ENCODE results near the gene GPR141.

GPR141 gene

GRCh38 chr7:37683246-37684120, at the start of gene GPR141:
TSS of gene GPR141 (plus strand) at chr7:37683766. CDS start at chr7:37740394, 56,628 bp downstream.
- DNase-seq: no peak

DNA sequence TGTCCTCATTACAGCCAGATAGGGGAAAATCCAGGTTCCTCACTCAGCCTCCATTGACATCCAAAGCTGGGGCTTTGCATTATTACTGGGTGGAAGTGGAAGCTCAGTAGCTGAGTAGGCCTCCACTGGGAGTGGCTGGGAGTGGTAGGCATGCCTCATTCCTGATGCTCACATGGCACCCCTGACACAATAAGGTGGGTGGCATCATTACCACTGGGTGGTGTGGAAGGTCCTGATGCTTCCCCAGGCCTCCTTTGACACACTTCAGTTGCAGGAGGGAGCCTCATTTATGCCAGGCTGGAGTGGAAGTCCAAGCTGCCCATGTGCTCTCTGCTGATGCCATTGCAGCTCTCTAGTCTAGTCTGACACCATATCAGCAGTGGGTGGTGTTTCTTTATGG, 48.2 kb upstream of the GPR141 start:
- DNase-seq: no peak

DNA sequence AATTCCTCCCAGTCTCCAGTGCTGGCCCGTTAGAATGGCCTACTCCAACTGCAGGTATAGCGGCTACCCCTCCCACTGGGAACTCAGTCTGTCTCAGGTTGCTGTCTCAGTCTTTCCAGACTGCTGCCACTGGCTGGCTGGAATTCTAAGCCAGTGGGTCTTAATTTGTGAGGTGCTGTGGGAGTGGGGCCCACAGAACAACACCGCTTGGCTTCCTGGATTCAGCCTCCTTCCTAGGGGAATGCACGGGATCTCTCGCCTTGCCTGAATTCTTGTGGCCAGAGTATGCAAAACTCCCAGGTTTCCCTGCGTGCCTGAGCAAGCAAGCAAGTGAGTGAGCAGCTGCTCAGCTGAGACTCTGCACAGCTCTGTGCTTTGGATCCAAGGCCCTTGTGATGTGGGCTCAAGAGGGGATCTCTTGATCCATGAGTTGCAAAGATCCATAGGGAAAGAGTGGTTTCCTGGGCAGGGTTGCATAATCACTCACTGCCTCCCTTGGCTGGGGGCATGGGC, 41.5 kb upstream of the GPR141 start:
- DNase-seq: no peak

GRCh38 chr7:37643876-37644275, 39.7 kb upstream of the GPR141 start:
- no peak for DNase-seq

- DNase-seq: no peak
These were observed 38.1 kb upstream of the GPR141 start for GRCh38 chr7:37645282-37646050.

- DNase-seq: no peak
These were observed 26.5 kb upstream of the GPR141 start for GRCh38 chr7:37656913-37657530.

- no peak for DNase-seq
These were observed 25.8 kb upstream of the GPR141 start for GRCh38 chr7:37657816-37658215.

- DNase-seq: no peak
These were observed 23.5 kb upstream of the GPR141 start for GRCh38 chr7:37659971-37660565.

DNA sequence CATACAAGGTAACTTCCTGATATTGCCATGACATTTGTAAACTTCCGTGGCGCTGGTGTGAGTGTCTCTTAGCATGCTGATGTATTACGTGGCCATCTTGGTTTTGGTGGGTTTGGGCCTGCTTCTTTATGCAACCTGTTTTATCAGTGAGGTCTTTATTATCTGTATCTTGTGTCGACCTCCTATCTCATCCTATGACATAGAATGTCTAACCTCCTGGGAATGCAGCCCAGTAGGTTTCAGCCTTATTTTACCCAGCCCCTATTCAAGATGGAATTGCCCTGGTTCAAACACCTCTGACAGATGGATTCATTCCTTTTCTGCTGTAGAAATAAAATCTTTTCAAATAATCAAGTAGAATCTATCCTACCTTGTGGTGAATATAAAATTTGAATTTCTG, 23.0 kb upstream of the GPR141 start:
- DNase-seq: no peak

GRCh38 chr7:37663693-37664092, 19.9 kb upstream of the GPR141 start:
- no peak for DNase-seq

DNA sequence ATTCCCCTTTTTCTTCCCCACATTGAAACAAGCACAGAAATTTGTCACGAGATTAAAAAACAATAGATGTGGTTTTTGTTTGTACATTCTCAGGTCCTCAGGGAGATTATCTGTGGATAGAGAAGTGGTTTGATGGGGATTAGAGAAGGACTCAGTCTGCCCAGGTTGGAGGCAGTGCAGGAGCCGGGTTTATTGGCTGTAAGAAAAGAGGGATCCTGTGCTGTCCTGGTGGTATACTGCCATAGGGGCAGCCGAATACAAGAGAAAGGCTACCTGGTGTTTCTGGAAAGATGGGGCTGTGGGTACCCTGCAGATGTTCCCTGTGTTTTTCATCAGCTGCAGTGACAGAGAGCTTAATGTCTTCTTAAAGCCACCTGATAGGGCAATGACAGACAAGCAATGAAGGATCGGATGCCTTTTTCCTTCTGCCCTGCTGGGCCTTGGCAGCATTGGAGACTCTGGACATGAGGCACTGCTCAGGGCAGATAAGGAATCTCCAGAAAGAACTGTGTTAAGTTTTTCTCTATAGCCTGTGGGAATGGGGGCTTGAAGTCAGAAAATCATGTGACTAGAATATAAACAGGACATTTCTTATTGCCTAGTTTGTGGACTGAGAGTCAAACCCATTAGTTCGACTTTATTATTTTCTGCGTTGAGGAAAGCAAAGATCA, 18.1 kb upstream of the GPR141 start:
- no peak for DNase-seq

DNA sequence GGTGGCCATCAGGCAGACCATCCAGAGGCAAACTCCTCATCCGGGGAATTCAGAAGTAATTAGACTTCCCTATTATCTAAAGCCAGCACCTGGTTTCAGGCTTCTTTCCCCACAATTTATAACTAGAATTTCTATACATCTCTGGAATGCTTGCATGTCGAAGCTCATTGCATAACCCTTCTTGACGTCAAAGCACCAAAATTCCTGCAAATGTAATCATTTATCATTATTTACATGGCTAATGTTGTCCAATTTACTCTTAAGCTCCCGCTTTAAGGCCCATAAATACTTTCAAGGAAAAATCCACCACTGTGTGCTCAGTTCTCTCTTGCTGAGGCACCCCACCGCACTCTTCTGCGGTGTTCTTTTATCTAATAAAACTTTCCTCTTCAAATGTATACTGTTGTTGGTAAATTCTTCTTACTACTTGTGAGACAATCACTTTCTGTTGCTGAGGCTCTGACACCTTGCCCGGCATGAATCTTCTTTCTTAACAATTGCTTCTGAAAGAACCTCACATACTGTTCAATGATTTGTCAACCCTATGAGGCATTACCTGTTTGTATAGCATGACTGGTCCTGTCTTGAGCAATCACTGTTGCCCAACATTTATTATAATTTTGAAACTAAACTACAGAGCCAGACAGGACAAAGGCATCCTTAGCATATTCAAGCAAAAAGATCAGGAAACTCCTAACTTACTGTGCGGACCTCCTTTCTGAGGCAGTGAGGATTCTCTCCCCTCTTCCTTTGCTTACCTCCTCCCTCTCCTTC, 17.4 kb upstream of the GPR141 start:
- DNase-seq: no peak

- DNase-seq: no peak
These were observed 13.7 kb upstream of the GPR141 start for GRCh38 chr7:37669818-37670217.

DNA sequence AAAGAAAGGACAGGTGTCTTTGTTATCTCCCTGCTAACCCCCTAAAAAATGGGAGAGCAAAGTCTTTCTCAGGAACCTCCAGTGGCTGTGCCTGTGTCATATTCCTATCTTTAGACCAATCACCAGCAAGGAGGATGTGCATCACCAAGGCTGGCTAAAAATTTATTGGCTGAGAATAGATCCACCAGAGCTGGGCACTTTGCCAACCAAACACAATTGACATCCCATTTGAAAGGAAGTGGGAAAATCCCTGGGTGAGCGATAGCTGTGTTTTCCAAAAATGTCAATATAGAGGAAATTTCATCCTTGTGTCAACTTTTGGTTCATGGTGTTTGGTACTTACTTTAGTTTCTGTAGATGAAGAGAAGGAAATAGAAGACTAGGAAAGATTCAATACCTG, 13.1 kb upstream of the GPR141 start:
- DNase-seq: no peak

GRCh38 chr7:37671876-37672275, 11.7 kb upstream of the GPR141 start:
- no peak for DNase-seq

GRCh38 chr7:37672926-37673325, 10.6 kb upstream of the GPR141 start:
- DNase-seq: no peak

DNA sequence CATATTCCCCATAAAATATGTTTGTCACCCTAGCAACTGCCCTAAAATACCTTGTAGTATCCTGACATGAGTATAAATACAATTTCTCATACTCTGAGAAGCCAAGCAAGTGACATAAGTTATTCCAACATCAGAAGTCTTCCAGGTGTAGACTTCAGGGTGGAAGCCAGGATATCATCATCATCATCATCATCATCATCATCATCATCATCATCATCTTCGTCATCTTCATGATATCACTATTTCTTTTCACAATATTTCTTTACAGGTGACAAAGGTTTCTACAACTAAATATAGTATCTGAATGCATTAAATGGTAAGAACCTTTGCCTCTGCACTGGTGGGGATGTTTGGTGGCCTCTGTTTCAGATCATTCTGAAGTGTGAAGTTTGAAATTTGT, 10.0 kb upstream of the GPR141 start:
- no peak for DNase-seq

- no peak for DNase-seq
These were observed 9.0 kb upstream of the GPR141 start for GRCh38 chr7:37674531-37674930.

DNA sequence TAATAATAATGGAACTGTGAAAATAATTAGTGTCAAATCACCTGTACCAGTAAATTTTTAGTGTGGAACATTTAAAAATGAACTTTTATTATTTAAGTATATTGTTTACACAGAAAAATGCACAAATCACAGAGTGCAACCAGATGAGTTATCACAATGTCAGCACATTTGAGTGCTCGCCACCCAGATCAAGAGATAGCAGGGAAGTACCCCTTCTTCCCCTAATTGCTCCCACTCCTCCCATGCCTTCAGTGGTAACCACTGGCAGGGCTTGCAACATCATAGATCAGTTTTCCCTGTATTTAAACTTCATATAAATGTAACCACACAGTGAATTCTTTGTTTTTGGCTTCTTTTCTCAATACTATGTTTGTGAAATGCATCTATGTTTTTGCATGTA, 7.8 kb upstream of the GPR141 start:
- DNase-seq: no peak

- no peak for DNase-seq
These were observed 1.4 kb downstream of the GPR141 start for GRCh38 chr7:37684927-37685326.

- no peak for DNase-seq
These were observed 3.2 kb downstream of the GPR141 start for GRCh38 chr7:37686556-37687345.

Data from stimulated activated naive CD4-positive, alpha-beta T cell (primary cell).